LNCaP clone FGC (cell line): ENCODE data around the gene PSMD5.

ENCODE experiments used
- DNase-seq: peaks from one replicate; pipeline ENCODE4 v3.0.0-alpha.2; 2011; ENCODE audit warnings: low read depth
- H3K4me3 ChIP-seq: 2 replicates; pipeline ENCODE4 v1.5.1; 2011; ENCODE audit warnings: mild to moderate bottlenecking, low read depth, low read length, control low read depth
- TF ChIP-seq, protein P1 (sequence below): IDR thresholded peaks from 2 replicates; pipeline ENCODE4 v1.5.1; 2012; ENCODE audit warnings: mild to moderate bottlenecking; ENCODE audit not compliant: control insufficient read depth, insufficient read depth; ENCODE audit errors: extremely low read depth

PSMD5 gene

DNA sequence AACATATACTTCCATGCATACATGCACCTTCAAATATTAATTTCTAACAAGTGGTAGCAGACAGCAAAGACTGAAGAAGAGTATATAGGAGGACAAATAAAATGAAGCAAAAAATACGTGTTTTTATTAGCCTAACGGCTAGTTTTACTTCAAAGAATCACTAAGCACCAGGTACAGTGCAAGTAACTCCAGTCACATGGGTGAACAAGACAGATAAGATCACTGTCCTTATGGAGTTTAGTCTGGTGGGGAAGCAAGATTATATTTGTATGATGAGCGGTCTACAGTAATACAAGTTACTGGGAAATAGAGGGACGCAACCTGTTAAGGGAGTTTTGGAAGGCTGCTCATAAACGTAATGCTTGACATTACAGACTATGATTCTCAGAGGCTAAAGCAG, 65.5 kb downstream of the PSMD5 start:
- TF ChIP-seq, protein P1, sequence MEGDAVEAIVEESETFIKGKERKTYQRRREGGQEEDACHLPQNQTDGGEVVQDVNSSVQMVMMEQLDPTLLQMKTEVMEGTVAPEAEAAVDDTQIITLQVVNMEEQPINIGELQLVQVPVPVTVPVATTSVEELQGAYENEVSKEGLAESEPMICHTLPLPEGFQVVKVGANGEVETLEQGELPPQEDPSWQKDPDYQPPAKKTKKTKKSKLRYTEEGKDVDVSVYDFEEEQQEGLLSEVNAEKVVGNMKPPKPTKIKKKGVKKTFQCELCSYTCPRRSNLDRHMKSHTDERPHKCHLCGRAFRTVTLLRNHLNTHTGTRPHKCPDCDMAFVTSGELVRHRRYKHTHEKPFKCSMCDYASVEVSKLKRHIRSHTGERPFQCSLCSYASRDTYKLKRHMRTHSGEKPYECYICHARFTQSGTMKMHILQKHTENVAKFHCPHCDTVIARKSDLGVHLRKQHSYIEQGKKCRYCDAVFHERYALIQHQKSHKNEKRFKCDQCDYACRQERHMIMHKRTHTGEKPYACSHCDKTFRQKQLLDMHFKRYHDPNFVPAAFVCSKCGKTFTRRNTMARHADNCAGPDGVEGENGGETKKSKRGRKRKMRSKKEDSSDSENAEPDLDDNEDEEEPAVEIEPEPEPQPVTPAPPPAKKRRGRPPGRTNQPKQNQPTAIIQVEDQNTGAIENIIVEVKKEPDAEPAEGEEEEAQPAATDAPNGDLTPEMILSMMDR, result no peak
- no peak for DNase-seq

DNA sequence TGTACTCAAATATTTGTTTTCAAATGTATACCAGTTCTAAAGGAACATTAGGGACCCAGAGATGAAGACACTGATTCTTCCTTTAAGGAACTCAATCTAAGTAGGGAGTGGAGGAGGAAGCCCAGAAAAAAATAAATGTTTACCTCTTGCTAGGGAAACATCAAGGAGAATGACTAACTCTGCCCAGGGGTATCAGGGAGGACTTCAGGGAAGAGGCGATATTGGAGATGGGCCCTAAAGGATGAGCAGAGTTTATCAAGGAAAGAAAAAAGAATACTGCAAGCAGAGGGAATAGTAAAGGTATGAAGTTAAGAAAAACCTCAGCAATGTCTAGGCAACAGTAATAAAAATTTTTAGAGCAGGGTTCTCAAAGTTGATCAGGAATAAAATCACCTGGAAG, 65.9 kb downstream of the PSMD5 start:
- TF ChIP-seq, protein P1, result no peak
- H3K4me3 ChIP-seq, result no peak overlapping the region
- DNase-seq, result peak; percentile 75

More for the DNA sequence above, 65.5 kb downstream of the PSMD5 start:
- H3K4me3 ChIP-seq, result no peak overlapping the region

DNA sequence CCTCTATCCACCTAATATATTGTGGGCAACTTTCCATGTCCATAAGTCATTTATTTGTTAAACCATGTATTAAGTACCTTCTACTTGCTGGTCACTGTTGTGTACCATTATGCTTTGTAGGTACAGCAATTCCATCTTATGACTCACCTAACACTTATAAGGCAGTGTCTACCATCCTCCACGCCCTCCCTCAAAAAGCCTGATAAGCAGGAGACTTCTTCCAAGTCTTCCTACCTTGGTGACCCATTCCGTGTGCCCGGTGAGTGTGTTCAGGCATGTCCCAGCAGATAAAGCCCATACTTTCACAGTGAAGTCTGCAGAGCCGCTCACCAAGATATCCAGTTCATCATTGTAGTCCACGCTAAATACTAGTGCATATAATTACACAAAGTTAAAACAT, 66.9 kb downstream of the PSMD5 start:
- H3K4me3 ChIP-seq, result no peak overlapping the region
- DNase-seq, result no peak
- TF ChIP-seq, protein P1, result no peak

DNA sequence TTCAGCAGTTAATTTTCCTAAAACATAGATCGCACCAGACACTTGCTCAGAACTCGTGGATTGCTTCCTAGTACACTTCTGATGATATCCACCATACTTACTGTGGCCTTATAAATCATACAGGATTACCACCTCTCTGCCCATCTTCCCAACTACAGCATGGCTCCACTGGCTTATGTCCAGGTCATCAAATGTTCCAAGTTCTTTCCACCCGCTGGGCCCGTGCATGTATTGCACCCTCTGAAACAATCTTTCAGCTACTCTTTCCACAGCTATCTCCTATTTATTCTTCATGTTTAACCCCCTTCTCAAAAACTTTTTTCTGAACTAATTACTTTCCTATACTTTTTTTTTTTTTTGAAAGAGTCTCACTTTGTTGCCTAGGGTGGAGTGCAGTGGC, 68.0 kb downstream of the PSMD5 start:
- H3K4me3 ChIP-seq, result no peak overlapping the region
- no peak for DNase-seq
- TF ChIP-seq, protein P1, result no peak

DNA sequence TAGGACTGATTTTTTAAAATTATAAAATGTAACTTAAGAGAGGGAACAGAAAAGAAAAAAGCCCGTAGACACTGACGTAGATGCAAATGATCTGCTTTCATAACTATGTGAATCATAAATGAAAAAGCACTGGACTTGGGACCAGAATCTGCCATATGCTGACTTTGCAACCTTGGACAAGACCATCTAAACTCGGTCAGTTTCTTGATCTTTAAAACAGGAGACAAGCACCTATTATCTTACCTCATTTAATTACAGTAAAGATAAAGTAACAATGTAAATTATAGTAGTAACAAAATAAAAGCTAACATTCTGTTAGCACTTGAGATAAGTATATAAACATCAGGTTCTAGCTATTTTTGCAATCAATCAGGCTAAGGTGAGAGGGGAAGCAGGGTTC, 69.5 kb downstream of the PSMD5 start:
- DNase-seq, result no peak
- H3K4me3 ChIP-seq, result no peak overlapping the region
- TF ChIP-seq, protein P1, result no peak

DNA sequence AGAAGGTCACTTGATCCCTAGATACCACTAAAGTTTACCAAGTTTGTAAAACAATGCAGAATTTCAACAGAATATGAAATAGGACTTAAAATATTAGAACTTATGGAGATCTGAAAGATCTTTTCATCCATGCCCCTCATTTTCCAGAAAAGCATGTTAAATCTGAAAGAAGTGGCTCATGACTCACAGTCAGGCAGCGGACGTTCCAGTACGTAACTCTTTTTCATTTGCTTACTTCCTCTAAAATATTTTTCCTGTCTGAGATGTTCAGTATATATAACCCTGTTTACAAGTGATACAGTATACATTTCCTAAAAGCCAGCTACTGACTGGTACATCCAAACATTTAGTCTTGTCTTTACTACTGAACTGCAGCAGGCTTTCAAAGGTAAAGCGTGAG, 71.8 kb downstream of the PSMD5 start:
- TF ChIP-seq, protein P1, result no peak
- DNase-seq, result no peak
- H3K4me3 ChIP-seq, result no peak overlapping the region

DNA sequence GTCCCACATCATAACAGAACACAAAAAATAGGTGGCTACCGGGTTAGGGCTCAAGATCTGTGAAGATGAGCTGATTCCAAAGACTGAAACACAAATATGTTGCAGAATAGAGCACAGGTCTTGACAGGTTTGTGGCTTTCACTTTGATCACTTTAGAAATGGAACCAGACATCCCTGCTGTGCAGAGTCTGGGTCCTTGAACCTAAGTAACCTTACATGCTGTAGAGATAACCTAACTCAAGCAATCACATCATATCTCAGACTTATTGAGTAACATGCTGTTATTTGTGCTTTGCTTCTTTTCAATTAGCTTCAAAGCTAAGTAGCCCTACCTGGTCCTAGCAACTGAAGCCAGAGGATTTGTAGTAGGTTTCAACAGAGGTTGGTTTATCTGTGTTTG, 73.8 kb downstream of the PSMD5 start:
- DNase-seq, result no peak
- TF ChIP-seq, protein P1, result no peak
- H3K4me3 ChIP-seq, result no peak overlapping the region
